Kidney epithelial cell (primary cell): ENCODE results near the gene MRPL49. TPM values are rescaled to one million over a fixed set of nuclear protein-coding genes. Genes with fewer than 3 reads are reported as not detected.

Source experiments
- DNase-seq: peaks from one replicate; pipeline ENCODE4 v3.0.0-alpha.2; 2010; ENCODE audit warnings: low read depth
- H3K27me3 ChIP-seq: 2 replicates; pipeline ENCODE4 v1.6.0; 2011; ENCODE audit warnings: low read length; ENCODE audit not compliant: control insufficient read depth, insufficient read depth
- H3K36me3 ChIP-seq: 2 replicates; pipeline ENCODE4 v1.5.1; 2011; ENCODE audit warnings: low read length; ENCODE audit not compliant: control insufficient read depth, insufficient read depth
- H3K4me3 ChIP-seq: 2 replicates; pipeline ENCODE4 v1.5.1; 2011; ENCODE audit warnings: low read depth, mild to moderate bottlenecking, control low read depth, low read length
- total RNA-seq: library from RNA; depleted of rRNA; stranded (reverse); fragments of >200 nt; gene quantifications from 2 replicates; pipeline ENCODE4 v1.2.3, GENCODE V29; 2015
- TF ChIP-seq, protein P1 (sequence below): IDR thresholded peaks from 2 replicates; pipeline ENCODE4 v1.5.1; 2011; ENCODE audit warnings: mild to moderate bottlenecking, moderate library complexity, low read length, control low read depth, inconsistent platforms; ENCODE audit not compliant: insufficient read depth, poor library complexity, severe bottlenecking

The MRPL49 gene
- total RNA-seq, 1 donor from 2014 or later = 67.6 TPM

DNA sequence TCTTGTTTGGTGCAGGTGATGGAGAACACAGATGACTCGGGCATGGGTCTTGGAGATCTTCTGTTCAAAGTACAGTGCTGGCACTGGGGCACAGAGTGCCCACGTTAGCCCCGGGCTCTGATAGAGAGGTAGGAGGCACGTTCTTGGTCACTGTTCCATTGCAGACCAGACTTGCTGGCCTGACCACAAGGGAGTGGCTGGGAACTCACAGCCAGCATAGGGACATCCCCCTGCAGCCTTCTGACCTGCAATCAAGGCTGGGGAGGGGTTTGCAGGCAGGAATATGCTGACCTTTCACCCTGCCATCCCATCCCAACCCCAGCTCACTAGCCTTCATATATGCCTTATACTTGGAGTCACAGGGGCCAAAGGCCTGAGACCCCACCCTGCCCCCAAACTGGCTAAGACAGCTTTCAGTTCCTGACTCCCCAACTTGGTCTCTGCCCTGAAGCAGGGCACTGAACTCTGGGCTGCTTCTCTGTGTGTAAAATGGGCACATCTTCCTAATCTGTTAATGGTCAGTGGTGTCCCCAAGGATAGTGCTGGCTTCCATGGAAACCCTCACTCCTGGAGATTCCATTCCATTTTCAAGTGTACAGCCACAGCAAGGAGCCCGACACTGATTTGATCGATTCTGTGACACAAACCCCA is 4.6 kb downstream of the MRPL49 start:
- TF ChIP-seq, protein P1, sequence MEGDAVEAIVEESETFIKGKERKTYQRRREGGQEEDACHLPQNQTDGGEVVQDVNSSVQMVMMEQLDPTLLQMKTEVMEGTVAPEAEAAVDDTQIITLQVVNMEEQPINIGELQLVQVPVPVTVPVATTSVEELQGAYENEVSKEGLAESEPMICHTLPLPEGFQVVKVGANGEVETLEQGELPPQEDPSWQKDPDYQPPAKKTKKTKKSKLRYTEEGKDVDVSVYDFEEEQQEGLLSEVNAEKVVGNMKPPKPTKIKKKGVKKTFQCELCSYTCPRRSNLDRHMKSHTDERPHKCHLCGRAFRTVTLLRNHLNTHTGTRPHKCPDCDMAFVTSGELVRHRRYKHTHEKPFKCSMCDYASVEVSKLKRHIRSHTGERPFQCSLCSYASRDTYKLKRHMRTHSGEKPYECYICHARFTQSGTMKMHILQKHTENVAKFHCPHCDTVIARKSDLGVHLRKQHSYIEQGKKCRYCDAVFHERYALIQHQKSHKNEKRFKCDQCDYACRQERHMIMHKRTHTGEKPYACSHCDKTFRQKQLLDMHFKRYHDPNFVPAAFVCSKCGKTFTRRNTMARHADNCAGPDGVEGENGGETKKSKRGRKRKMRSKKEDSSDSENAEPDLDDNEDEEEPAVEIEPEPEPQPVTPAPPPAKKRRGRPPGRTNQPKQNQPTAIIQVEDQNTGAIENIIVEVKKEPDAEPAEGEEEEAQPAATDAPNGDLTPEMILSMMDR = no peak
- DNase-seq = no peak
- Histone ChIP-seq H3K27me3 (no peaks in the 10 kb centered on the region), H3K4me3 (no peak overlapping the region), H3K36me3 (peaks cover 8% of the 10 kb centered on the region)

DNA sequence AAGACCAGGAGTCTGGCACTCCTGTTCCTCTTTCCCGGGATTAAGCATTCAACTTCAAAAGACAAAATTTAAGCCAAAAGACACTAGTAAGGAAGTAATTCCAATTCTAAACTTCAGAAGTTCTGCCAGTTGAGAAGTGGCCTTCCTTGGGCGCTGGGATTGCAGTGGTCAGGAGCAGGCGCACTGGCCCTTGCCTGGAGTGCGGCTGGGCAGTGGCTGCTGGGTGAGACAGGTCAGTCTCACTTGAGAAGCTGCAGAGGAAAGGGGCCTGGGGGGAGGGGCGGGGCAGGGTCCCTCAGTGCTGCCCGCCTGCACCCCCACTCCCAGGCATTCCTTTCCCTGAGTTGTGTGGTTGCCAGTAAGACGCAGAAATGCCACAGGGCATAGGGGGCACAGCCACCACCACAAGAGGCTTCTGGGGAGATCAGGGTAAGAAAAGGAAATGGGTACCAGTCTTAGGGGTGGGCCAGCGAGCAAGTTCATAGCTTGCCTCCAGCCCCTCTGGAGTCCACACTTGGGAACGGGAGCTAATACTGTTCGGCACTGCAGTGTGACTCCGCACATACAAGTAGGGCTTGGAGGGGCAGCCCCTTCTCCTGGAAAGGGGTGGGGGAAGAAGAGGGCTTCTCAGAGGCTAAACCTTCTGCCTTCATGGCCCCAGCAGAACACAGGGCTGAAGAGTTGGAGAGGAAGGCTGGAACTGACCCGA is 5.5 kb downstream of the MRPL49 start:
- no peaks in the 10 kb centered on the region for H3K27me3 ChIP-seq
- DNase-seq = no peak
- no peak overlapping the region for H3K4me3 ChIP-seq
- peaks cover 8% of the 10 kb centered on the region for H3K36me3 ChIP-seq
- TF ChIP-seq, protein P1 = no peak

DNA sequence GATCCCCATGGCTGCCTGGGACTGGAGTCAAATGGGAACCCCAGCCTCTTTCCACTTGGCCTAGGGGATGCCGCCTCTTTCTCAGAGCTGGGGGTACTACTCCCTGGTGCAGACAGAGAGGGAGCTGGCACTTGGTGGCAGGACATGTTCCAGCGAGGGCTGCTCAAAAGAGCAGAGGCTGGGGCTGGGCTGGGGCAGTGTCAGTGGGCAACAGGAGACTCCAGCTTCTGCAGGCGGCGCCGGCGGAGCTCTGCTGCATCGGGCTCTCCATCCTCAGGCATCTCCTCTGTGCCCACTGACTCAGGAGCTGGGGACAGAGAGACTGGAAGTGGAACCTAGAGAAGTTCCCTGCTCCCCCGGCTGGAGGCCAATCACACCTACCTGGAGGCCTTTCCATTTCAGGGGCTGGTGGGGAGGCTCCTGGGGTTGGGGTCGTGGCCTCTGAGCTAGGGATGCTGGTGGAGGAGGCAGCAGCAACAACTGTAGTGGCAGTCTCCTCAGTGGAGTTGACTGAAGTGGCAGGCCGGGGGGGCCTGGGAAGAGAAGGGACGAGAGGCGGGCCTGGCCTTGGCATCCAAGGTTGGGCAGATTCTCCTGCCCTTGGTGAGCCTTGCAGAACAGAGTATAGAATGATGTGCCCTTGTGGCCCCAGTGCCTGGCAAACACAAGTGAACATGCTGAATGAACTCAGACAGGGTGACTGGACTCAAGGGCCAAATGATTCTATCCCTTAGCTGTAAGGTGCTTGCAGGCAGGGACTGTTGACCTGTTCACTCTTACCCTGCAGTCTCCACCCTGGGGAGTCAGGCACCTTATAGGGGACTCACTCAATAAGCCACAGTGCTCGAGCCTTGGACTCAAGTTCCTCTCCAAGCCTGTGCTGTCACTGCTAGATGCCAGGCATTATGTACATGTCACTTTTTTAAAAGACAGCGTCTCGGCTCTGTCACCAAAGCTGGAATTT is 6.3 kb downstream of the MRPL49 start:
- TF ChIP-seq, protein P1 = no peak
- H3K36me3 ChIP-seq = peaks cover 8% of the 10 kb centered on the region
- DNase-seq = no peak
- H3K27me3 ChIP-seq = no peaks in the 10 kb centered on the region
- H3K4me3 ChIP-seq = no peak overlapping the region

DNA sequence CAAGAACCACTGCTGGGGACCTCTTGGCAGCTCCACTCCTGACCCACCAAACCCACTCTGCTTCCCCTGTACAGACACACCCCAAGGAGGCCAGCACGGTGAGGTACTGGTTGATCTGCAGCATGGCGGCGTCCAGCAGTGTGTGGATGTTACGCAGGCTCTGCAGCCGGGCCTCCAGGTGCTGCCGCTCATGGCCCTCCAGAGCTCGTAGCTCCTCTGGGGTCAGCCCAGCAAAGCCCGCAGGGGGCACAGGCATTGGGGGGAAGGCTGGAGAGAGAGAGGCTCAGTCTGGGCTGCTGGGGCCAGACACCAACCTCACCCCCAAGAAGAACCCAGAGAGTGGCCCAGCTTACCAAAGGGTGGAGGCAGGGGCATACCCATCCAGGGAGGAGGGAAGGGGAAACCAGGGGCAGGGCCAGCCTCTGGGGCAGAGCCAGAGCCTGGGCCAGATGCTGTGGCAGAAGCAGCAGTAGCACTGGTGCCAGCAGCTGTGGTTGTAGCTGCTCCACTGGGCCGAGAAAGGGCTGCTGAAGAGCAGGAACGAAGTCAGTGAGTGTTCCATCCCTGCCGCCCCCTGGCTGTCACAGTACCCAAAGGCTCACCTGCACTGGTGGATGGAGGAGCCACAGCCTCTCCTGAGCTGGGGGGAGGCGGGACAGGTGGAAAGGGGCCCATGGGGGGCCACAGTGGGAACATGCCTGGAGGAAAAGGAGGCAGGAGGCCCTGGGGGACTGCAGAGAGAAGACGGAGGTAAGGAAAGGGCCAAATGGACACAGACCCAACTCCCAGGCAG is 7.7 kb downstream of the MRPL49 start:
- Histone ChIP-seq H3K36me3 (peaks cover 5% of the 10 kb centered on the region), H3K27me3 (no peaks in the 10 kb centered on the region), H3K4me3 (no peak overlapping the region)
- TF ChIP-seq, protein P1 = no peak
- DNase-seq = no peak

DNA sequence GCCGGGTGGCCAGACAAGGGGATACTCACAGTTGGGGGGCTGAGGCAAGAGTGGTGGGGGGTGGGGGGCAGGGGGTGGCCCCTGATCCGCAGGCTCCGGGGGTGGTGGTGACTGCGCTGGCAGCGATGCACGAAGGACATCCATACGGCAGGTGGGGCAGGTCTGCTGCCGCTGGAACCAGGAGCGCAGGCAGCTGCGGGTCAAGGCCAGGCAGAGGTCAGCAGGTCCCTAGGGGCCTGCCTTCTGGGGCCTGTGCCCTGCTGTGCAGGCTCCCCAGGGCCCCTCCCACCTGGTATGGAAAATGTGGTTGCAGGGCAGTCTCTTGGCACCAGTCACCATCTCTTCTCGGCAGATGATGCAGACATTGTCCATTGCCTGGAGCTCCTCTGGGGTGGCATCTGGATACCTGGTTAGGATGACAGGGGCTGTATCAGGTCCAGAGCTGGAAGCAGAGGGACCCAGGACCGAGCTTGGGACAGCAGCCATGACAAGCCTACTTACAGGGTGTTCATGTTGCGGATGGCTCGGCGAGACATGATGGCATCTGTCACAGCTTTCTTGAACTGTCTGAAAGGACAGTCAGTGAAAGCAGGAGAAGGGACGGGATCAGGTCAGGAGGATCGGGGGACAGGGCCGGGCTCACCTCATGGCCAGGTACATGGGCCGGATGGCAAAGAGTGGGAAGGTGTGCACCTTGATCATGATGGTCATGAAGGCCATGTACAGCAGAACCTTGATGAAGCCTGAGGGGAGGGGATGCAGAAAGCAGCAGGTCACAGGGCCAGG is 8.7 kb downstream of the MRPL49 start:
- TF ChIP-seq, protein P1 = no peak
- no peak for DNase-seq
- peaks cover 5% of the 10 kb centered on the region for H3K36me3 ChIP-seq
- no peaks in the 10 kb centered on the region for H3K27me3 ChIP-seq
- H3K4me3 ChIP-seq = no peak overlapping the region
